ENCODE measurements around the gene GCH1. TPM values are rescaled to one million over a fixed set of nuclear protein-coding genes. Genes with fewer than 3 reads are reported as not detected.

The GCH1 gene
- total RNA-seq, 4 donors from 2014 or later = 9.3 to 19.8 (median 15.5) TPM

- WGBS, 2 donors = 69 to 79% methylated on average over 3 to 6 of the region's 6 CpGs
- H3K4me1 ChIP-seq = no peaks in the 10 kb centered on the region
- no peak overlapping the region for H3K27ac ChIP-seq
- H3K27me3 ChIP-seq = no peaks in the 10 kb centered on the region
- intact Hi-C loops (cut with DNase I) = no loop called here
- H3K4me3 ChIP-seq = no peak overlapping the region
- peaks cover 0 to 11% (median 0%) of the 10 kb centered on the region in 3 donors for H3K36me3 ChIP-seq
- H3K9me3 ChIP-seq = peaks cover 0 to 9% (median 0%) of the 10 kb centered on the region in 3 donors
- TF ChIP-seq, protein P1, sequence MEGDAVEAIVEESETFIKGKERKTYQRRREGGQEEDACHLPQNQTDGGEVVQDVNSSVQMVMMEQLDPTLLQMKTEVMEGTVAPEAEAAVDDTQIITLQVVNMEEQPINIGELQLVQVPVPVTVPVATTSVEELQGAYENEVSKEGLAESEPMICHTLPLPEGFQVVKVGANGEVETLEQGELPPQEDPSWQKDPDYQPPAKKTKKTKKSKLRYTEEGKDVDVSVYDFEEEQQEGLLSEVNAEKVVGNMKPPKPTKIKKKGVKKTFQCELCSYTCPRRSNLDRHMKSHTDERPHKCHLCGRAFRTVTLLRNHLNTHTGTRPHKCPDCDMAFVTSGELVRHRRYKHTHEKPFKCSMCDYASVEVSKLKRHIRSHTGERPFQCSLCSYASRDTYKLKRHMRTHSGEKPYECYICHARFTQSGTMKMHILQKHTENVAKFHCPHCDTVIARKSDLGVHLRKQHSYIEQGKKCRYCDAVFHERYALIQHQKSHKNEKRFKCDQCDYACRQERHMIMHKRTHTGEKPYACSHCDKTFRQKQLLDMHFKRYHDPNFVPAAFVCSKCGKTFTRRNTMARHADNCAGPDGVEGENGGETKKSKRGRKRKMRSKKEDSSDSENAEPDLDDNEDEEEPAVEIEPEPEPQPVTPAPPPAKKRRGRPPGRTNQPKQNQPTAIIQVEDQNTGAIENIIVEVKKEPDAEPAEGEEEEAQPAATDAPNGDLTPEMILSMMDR (IDR thresholded peaks at IDR 0.05) = no peak
- TF ChIP-seq POLR2A (IDR thresholded peaks at IDR 0.05) = no peak
- no peak for DNase-seq
These were observed 110.3 kb downstream of the GCH1 start for GRCh38 chr14:54792288-54792687.

Small RNA genes lying within 50 kb of the gene (small RNA-seq; reads per million reads assigned to genes)
- gene MIR4308 = 0 reads per million in 4 donors
- gene RNU6ATAC9P = 0 reads per million in 4 donors

Other genes with a start within 250 kb of the GCH1 start
- gene WDHD1, start 124.3 kb upstream of the GCH1 start, total RNA-seq = 1 to 10 TPM in 3 of 4 donors, under 1 TPM in 1; 0.80 to 7.0 (median 5.0) TPM
- 10 to 100 TPM in 2 of 4 donors, 1 to 10 TPM in 2; 5.9 to 20.1 (median 12.1) TPM for gene SOCS4, start 124.4 kb upstream of the GCH1 start, total RNA-seq
- gene MAPK1IP1L, start 148.8 kb upstream of the GCH1 start, total RNA-seq = 10 to 100 TPM; 35.3 to 85.3 (median 50.4) TPM
- gene LGALS3, start 226.4 kb upstream of the GCH1 start, total RNA-seq = 100 to 1,000 TPM; 234 to 565 (median 415) TPM